NCI-H82 treated with DMSO at 0.1 percent for 48 hours (cell line): Measurements from ENCODE around the gene BSN.

Experiments
- DNase-seq: peaks from one replicate; lab custom pipeline; 2025; ENCODE audit not compliant: unreplicated experiment; lab: John Stamatoyannopoulos, UW

BSN gene

DNA sequence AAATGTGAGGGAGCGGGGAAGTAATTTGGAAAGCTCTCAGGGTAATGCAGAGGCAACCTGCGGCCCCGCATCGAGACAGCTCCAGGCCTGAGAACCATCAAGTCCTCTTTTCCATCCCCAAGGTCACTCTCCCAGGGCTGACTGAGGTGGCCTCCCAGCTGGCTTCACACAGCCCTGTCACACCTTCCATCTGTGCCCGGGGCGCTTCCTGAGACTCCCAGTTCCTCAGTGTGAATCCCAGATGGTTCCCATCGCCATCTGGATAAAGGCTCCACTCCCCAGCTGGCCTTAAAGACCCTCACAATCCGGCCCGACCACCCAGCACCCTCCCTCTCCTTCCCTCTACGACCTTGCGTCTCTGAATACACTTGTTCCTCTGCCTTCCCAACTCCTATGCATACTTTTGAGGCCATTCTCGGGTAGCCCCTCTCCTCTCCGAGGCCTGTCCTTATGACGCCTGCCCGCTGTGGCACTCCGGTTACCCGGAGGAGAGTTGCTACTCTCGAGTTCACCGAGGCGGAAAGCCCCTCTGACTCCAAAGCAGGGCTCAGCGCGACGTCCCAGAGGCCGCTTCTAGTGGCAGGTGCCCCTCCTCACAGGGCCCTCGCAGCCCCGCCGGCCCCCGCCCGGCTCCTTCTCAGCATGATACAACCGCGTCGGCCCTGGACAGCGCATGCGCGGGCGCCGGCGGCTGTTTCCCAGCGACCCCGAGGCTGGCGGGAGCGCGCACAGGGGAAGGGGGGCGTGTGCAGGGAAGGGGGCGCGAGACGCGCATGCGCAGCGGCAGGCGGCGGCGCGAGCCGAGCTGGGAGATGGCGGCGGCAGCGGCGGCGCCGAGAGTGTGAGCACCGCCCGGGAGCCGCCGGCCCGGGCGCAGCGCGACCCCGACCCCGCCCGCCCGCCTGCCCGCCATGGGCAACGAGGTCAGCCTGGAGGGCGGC is at the start of gene BSN:
TSS of gene BSN (plus strand) at position 786 of the 941 bp plus-strand sequence. CDS start at position 912, 126 bp downstream.
- DNase-seq, result peak; percentile 55

GRCh38 chr3:49506906-49507305 is 47.4 kb upstream of the BSN start:
- DNase-seq, result no peak

DNA sequence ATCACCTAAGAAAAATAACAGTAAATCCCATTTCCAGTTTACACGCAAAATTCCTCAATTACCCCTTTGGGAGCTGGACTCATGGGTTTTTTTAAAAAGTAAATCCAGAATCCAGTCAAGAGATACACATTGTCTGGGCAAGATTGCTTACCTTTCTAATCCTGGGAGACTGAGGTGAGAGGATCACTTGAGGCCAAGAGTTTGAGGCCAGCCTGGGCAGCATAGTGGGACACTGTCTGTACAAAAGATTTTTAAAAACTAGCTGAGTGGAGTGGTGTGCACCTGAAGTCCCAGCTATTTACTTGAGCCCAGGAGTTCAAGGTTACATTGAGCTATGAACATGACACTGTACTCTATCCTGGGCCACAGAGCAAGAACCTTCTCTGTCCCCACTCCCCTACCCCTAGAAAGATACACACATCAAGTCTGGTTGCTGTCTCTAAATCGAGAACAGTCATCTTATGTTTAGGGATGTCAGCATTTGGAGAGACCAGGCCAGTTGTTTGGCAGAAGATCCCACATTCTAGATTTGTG is 45.2 kb upstream of the BSN start:
- DNase-seq, result no peak

- no peak for DNase-seq
Observed at GRCh38 chr3:49511639-49512038, 42.6 kb upstream of the BSN start.

GRCh38 chr3:49512781-49513355 is 41.4 kb upstream of the BSN start:
- DNase-seq, result no peak

GRCh38 chr3:49513494-49514124 is 40.7 kb upstream of the BSN start:
- DNase-seq, result no peak

GRCh38 chr3:49518016-49518415 is 36.3 kb upstream of the BSN start:
- no peak for DNase-seq

GRCh38 chr3:49518441-49518840 is 35.8 kb upstream of the BSN start:
- DNase-seq, result no peak

GRCh38 chr3:49519296-49519695 is 35.0 kb upstream of the BSN start:
- DNase-seq, result no peak

DNA sequence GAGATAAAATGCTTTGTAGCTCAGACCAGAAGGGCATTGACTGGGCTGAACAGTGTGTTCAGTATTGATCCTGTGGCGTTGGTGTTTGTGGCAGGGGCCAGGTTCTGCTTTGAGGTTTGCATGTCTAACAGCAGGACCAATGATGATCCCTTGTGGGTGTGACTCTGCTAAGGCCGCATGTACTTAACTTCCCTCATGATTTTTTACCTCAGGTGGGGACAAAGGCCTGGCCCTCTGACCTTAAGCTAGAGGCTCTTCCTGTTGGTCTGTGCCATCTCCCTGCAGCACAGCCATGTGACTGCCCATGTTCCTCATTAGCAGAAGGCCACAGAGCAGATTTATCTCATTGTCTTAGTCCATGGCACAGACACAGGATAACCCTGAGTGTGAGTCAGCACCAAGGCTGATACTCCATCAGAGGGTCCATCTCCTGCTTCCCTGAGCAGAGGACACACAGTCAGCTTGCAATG is 34.3 kb upstream of the BSN start:
- no peak for DNase-seq

DNA sequence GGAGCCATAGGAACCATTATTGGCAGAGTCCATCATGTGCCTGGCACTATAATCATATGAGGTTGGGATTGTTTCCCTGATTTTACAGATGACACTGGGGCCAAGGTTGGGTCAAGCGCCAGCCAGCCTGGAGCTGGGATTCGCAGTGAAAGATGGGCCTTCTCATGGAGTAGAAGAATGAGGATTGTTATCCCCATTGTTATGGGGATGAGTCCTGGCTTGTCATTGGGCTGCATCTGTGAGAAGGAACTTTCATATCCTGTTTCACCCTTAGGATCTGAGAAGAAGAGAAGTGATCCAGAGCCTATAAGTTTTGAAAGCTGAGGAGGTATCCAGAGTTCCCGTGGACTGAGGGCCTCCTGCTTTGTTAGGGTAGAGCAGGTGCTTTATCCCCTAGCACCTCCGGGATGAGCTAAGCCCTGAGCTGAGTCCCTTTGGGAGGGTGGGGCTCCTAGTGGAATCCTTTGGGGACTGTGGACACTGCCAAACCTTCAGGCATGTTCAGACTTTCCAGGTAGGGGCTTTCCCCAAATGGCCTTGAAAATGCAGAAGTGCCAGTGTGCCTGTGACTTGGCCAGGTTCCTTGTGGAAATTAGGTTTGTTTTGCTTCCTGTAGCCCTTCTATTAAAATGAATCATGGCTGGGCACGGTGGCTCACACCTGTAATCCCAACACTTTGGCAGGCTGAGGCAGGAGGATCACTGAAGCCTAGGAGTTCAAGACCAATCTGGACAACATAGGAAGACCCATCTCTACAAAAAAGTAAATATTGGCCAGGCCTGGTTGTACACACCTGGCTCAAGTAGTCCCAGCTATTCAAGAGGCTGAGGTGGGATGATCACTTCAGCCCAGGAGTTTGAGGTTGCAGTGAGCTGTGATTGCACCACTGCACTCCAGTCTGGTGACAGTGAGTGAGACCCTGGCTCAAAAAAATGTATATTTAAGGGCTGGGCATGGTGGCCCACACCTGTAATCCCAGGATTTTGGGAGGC is 30.2 kb upstream of the BSN start:
- DNase-seq, result no peak

DNA sequence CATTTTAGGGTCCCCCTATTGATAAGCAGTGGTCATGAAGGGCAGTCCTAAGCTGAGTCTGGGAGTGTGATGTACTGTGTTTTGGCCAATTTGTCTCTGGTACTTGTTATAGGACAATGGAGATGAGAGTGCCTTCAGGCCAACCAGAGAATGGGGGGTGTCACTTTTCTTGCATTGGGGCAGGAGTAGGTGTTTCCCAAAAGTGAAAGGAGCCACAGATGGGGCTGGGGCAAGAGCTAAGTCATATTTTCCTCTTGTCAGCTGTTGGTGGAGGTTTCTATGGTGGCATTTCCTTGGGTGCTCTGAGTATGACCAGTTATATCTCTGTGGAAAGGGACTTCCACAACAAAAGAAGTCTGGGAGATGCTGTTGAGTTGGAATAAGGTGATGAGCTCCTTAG is 24.7 kb upstream of the BSN start:
- no peak for DNase-seq

- no peak for DNase-seq
Observed at GRCh38 chr3:49530231-49530630, 24.0 kb upstream of the BSN start.

DNA sequence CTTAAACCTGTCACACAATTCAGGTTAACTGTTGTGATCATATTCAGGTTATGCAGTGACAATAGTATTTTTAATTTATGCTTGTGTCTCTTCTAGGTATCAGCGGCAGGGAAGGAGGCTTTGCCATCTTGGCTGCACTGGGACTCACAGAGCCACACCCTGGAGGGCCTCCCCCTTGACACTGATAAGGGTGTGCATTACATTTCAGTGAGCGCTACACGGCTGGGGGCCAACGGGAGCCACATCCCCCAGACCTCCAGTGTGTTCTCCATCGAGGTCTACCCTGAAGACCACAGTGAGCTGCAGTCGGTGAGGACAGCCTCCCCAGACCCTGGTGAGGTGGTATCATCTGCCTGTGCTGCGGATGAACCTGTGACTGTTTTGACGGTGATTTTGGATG is 23.6 kb upstream of the BSN start:
- no peak for DNase-seq

DNA sequence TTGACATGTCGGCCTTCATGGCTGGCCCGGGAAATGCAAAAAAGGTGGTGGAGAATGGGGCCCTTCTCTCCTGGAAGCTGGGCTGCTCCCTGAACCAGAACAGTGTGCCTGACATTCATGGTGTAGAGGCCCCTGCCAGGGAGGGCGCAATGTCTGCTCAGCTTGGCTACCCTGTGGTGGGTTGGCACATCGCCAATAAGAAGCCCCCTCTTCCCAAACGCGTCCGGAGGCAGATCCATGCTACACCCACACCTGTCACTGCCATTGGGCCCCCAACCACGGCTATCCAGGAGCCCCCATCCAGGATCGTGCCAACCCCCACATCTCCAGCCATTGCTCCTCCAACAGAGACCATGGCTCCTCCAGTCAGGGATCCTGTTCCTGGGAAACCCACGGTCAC is 23.1 kb upstream of the BSN start:
- DNase-seq, result no peak

DNA sequence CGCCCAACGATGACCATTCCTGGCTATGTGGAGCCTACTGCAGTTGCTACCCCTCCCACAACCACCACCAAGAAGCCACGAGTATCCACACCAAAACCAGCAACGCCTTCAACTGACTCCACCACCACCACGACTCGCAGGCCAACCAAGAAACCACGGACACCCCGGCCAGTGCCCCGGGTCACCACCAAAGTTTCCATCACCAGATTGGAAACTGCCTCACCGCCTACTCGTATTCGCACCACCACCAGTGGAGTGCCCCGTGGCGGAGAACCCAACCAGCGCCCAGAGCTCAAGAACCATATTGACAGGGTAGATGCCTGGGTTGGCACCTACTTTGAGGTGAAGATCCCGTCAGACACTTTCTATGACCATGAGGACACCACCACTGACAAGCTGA is 22.6 kb upstream of the BSN start:
- DNase-seq, result no peak

DNA sequence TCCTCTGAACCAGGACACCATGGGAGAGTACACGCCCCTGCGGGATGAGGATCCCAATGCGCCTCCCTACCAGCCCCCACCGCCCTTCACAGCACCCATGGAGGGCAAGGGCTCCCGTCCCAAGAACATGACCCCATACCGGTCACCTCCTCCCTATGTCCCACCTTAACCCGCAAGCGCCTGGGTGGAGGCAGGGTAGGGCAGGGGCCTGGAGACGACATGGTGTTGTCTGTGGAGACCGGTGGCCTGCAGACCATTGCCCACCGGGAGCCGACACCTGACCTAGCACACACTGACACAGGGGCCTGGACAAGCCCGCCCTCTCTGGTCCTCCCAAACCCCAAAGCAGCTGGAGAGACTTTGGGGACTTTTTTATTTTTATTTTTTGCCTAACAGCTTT is 21.2 kb upstream of the BSN start:
- no peak for DNase-seq

GRCh38 chr3:49533786-49534519 is 20.3 kb upstream of the BSN start:
- no peak for DNase-seq

DNA sequence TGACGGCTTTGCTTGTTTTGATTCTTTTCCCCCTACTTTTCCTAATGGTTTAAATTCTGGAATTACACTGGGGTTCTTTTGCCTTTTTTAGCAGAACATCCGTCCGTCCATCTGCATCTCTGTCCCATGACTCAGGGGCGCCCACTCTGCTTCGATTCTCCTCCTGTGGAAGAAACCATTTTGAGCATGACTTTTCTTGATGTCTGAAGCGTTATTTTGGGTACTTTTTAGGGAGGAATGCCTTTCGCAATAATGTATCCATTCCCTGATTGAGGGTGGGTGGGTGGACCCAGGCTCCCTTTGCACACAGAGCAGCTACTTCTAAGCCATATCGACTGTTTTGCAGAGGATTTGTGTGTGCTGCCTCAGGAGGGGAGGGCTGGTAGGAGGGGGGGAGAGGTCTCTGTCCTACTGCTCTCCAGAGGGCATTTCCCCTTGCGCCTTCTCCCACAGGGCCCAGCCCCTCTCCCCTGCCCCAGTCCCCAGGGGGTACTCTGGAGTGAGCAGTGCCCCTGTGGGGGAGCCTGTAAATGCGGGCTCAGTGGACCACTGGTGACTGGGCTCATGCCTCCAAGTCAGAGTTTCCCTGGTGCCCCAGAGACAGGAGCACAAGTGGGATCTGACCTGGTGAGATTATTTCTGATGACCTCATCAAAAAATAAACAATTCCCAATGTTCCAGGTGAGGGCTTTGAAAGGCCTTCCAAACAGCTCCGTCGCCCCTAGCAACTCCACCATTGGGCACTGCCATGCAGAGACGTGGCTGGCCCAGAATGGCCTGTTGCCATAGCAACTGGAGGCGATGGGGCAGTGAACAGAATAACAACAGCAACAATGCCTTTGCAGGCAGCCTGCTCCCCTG is 19.5 kb upstream of the BSN start:
- DNase-seq, result no peak
